Measurements from ENCODE around the gene PLB1.
A peak's percentile ranks its signal among the peaks of the same experiment; 100 is the strongest.

The PLB1 gene

DNA sequence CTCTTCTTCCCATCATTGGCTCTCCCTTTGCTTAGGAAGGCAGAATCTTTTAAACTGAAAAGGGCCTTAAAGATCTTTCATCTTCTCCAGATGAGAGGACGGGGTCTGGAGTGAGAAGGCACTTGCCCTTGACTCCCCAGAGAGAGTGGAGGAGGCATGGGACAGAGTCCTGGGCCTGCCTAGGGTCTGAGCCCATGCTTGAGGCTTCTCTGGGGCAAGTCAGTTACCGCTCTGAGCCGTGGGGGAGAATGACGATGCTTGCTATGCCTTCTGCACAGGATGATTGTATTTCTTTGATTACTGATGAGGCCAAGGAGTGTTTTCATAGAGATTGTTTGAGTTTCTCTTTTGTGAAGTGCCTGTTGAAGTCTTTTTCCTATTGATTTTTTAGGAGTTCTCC, 921 bp downstream of the PLB1 start:
- DNase-seq (ENCODE audit: extremely low read depth in 1 of 2, low read depth in 1 of 2) = no peak

DNA sequence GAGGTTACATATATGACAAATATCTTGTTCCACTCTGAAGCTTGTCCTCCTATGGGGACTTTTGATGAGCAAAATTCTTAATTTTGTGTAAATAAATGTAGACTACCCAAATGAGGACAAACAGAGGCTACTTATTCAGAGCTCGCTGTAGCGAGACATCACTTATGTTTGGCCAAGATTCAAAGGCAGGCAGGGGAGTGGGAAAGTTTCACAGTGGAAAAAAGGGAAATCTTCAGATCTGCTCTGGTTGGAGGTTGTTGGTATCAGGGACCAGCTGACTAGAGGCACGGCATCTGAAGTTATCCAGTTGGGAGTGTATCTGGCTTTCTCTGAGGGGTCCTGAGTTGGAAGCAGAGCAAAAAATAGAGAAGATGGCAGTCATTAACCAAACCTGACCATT, 1.3 kb downstream of the PLB1 start:
- no peak for DNase-seq (ENCODE audit: extremely low read depth in 1 of 2, low read depth in 1 of 2)

DNA sequence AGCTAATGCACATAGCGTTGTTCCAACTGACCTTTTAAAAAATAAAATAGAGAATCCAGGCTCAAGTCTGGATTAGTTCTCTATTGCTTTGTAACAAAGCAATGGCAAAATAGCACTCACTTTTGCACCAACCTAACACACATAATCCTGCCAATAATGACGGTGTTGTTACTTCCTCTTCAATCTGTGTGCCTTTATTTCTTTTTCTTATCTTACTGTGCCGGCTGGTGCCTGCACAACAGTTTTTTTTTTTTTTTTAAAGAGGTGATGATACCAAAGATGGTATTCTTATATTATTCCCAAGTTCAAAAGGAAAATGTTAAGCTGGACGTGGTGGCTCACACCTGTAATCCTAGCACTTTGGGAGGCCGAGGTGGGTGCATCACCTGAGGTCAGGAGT, 3.4 kb downstream of the PLB1 start:
- no peak for DNase-seq (ENCODE audit: extremely low read depth in 1 of 2, low read depth in 1 of 2)

DNA sequence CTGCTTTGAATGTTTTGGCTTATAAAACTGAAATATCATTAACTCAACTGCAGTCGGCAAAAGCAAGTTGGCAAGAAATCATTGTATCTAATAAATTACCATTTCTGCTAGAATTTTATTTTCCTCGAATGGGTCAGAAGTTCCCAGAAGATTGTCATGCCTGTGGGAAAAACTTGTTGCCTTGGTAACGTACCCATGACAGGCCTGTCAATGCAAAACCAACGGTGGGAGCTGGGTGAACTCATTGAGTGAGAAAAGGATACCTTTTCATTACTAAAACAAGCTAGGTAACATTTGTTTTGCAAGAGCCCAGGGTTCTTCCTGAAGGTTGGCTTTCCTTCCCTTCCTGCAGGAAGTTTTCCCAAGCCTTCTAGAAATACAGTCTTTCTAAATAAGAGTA, 9.5 kb downstream of the PLB1 start:
- no peak for DNase-seq (ENCODE audit: extremely low read depth in 1 of 2, low read depth in 1 of 2)

DNA sequence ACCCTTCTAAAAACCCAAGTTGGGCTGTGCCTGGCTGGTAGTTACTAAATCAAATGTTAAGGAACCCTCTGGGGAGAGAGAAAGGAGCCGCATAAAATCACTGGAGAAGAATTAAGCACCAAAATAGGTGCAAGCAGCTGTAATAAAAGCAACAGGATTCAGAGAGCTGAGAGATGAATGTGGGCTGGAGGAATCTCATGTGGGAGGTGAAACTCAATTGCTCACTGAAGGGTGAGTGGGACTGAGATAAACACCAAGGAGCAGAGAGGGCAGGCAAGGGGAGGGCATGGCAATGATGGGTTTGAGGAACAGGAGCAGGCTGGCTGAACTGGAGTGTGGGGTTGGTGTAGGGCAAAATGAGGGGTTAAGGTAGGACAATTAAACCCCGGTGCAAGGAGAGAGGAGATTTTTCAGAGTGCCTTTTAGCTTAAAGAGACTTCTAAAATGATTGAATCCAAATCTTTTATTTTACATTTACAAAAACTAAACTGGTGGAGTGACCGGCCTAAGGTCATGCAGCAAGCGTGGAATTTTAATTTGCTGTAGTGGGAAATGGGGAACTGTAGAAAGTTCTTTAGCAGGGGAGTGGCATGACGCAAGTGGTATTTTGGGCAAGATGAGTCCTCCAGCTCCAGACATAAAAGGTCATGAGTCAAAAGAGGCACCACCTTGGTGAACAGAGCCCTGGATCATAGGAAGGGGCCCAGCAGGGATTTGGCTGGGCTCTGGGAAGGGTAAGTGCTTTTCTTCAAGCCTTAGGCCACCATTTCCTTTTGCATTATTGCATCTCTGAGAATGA, 10.5 kb downstream of the PLB1 start:
- DNase-seq (ENCODE audit: extremely low read depth in 1 of 2, low read depth in 1 of 2) = peak in 1 of 2 donors; percentile 8

DNA sequence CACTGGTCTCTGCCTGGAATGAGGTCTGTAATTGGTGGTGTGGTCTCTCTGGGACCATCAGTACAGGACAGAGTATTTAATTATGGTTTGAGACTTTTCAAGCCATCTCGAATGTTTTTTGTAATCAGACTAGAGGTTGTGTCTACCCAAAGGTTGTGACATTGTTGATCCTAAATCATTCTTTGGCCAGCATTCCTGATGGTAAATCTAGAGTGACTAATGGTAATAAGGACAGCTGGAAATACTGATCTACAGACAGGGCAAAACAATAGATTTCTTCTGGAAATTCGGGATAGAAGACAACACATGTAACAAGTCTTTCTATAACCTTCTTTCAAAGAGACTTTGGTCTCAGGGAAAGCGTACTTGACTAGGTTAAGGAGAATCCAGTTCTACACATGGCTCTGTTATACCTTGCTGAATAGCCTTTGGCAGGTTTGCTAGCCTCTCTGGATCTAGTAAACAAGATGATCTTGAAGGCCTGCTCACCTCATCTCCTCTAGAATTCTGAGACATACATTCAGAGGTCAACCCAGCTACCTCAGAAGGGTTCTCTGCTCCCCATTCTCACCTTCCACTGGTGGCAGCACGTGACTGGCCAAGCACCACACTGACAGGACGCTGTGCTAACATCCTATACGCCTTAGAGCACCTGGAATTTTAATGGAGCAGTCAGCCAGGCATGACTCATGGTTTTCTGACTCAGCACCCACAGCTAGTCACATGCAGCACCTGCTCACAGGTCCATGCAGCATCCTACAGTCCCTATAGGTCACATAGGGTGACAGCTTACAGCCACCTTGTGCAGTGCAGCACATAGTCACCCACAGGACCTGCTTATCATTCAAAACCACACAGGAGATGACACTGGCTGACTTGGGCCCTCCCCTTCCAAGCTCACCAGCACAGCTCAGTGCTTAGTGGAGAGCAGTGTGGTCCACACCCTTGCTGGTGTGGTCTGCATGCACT, 12.2 kb downstream of the PLB1 start:
- peak; percentile 5 to 50 for DNase-seq (ENCODE audit: extremely low read depth in 1 of 2, low read depth in 1 of 2)

DNA sequence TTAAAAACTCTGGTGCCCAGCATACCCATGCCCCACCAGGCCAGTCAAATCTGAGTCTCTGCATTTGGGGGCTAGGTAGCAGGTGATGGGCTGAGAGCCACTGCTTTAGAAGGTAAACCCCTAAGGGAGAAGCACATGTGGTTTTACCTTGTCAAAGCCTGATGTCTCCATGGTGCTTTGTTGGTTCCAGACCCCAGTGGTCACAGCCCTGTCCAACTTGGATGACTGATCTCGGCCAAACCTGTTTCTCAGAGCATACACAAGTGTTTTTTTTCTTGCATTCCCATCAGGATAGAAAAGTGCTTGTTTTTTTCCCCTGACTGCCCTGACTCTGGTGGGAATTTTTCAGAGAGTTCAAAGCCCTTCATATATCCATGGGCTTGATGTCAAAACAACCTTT, 13.5 kb downstream of the PLB1 start:
- DNase-seq (ENCODE audit: extremely low read depth in 1 of 2, low read depth in 1 of 2) = no peak

DNA sequence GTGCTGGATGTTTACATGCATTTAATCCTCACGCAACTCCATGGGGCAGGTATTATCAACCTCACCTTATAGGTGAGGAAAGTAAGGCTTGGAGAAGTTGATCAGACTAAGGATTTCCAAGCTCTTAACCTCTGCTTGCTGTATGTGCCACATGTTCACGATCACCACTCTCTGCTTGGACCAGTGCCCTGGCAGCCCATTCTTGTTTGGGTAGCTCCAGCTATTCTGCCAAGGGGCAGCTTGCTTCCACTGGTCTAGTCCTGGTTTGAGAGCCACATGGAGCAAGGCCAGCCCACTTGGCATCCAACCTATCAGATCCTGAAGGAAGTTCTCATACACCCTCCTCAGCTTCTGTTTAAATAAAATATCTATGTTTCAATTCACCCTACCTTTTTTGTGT, 14.3 kb downstream of the PLB1 start:
- no peak for DNase-seq (ENCODE audit: extremely low read depth in 1 of 2, low read depth in 1 of 2)

DNA sequence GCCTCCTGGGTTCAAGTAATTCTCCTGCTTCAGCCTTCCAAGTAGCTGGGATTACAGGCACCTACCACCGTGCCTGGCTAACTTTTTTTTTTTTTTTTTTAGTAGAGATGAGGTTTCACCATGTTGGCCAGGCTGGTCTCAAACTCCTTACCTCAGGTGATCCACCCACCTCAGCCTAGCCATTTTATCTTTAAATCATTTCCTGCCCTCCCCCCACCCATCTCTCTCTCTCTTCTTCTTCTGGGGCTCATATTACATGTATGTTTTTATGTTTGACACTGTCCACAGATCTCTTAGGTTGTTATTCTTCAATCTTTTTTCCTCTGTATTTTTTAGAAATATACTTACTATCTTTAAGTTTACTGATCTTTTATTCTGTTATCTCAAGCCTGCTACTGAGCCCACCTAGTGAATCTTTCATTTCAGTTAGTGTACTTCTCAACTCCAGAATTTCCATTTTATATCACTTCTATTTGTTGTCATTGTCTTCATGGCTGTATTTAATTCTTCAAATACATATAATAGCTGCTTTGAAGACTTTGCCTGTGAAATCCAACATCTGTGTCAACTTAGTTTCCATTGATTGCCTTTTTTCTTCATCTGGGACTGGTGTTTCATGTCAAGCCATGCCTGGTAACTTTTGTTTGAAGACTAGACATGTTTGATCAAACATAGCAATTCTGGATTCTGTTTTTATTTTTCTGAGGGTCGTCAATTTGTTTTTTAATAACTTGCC, 16.2 kb downstream of the PLB1 start:
- DNase-seq (ENCODE audit: extremely low read depth in 1 of 2, low read depth in 1 of 2) = no peak

DNA sequence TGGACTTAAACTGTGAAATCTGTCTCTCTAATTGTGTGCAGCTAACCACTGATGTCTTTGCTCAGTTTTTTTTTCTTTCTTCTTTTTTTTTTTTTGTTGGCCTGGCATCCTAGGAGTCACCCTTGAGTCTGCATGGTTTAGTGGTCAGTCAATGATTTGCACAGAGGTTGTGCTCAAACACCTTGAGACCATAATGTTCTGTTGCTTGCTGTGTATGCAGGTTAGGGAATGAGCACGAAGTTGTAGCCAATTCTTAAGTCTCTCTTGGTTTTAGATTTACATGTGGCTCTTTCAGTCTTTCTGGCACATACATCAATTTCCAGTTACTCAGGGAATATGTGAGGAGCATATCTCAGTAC, 16.7 kb downstream of the PLB1 start:
- DNase-seq (ENCODE audit: extremely low read depth in 1 of 2, low read depth in 1 of 2) = no peak

DNA sequence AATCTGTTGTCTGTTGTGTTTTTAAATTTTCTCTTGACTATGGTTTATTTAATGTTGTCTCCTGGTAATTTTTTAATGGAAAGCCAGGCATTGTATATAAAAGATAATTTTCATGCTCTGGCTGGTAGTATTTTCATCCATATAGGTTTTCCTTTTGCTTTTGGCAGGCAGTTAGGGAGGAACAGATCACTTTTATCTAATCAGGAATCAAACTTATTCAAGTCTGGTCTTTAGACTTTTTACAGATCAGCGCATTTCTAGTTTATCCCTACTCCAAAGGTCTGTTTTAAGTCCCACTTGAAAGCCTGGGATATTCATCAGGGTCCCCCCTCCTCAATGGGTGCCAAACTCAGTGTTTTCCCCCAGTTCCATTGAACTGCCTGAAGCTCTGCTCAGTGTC, 17.2 kb downstream of the PLB1 start:
- DNase-seq (ENCODE audit: extremely low read depth in 1 of 2, low read depth in 1 of 2) = no peak

DNA sequence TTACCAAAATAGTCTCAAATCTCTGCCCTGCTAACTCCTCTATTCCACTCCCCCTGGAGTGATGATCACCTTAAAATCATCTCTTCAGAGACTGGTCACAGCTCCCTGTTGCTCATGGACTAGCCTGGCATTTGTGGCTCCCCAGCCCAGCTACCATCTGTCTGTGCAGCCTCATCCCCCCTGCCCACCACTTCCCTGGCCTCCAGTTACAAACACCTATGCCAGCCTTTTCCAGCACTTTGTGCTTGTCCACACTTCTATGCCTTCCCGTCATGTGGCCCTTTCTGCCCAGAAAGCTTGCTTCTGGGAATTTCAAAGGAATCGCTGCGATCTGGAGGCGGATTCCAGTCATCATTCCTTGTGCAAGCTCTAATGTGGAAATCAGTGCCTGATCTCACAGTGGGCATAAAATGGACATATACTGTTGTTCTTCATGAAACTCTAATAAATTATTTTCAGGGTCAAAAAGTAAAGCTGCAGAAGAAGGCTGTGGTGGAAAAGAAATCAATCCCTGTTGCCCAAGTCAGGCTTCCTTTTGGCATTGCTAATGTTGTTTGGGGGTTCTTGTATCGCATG, 19.4 kb downstream of the PLB1 start:
- DNase-seq (ENCODE audit: extremely low read depth in 1 of 2, low read depth in 1 of 2) = no peak

DNA sequence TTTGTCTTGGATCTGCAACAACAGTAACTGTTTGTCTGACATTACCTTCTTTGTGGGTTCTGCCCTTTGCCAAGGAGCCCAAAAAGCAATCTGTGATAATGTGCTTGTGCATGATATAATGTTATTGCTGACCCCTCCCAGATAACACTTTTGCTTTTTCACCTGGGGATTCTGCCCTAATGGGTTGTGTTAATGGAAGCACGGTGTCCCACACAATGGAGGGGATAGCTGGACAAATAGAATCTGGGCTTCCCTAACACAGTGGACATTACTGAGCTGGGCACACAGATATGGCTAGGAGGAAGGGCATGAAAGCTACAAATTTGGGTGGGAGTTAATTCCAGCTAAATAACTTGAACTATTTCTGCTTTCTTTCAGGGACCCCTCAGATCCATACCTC, 20.6 kb downstream of the PLB1 start:
- no peak for DNase-seq (ENCODE audit: extremely low read depth in 1 of 2, low read depth in 1 of 2)

DNA sequence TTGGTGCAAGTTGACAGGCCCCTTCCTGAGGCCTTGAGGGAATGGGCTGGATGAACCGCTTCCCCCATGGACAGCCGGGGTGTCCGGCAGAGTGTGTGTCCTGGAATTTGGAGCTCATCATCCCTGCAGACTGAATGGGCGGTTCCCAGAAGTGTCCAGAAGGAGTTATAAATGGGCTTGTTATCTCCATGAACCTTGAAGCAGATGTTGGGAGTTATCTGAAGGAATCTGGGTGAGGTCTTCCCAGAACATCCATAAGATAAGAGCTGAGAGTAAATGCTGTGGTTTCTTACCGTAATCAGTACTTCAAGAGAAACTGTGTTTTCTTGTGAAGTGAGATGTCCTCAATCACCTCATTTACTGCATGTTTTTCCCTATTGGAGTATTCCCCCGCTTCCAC, 21.1 kb downstream of the PLB1 start:
- no peak for DNase-seq (ENCODE audit: extremely low read depth in 1 of 2, low read depth in 1 of 2)

DNA sequence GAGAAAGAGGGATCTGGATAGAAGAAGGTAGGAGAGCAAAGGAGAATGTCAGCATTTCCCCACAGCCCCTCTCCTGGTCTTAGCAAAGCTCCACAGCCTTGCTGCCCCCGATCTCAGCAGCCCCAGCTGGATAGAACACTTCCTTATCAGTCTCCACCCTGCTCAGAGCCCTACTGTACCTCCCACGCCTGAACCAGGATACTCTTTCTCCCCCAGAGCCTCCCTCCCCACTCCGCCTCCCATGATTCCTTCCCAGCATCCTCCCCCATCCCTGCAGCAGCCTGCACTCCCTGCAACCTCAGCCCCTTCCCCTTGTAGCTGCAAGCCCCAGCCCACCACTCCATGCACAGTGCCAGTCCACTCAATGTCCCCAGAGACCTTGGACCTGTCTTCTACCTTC, 25.8 kb downstream of the PLB1 start:
- DNase-seq (ENCODE audit: extremely low read depth in 1 of 2, low read depth in 1 of 2) = no peak

DNA sequence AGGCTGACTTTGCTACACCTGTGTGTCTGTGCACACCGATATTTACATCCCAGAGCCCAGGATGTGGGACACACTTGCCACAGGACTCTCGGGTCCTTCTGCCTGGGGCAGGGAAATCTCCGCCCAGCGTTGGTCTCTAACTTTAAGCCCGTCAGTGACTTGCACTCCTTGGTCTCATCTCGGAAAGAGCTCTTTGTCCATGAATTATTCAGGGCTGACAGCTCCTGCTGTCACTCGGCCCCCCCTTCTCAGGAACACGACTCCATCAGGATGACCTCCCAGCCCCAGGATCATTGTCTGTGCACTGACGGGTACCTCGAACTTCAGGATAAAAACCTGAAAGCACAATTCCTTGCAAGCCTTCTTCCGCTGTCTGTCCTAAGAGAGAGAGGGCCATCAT, 26.6 kb downstream of the PLB1 start:
- DNase-seq (ENCODE audit: extremely low read depth in 1 of 2, low read depth in 1 of 2) = no peak

DNA sequence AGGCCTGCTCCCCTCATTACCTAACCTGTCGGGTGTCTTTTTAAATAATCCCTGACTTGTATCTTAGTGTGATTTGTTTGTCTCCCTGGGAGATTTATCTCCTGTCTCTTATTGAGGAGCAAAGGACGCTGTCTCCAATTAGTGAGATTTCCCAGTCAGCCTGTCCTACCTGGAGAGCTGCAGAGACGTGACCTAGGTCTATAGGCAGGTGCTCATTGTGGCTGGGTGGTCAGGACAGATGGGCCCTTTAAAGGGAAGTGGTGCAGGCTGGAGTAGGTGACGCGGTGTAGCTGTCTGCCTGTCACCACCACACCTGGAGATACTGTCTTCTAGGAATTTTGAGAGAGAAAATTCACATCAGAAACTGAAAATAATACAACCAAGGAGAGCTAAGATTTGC, 28.0 kb downstream of the PLB1 start:
- no peak for DNase-seq (ENCODE audit: extremely low read depth in 1 of 2, low read depth in 1 of 2)

DNA sequence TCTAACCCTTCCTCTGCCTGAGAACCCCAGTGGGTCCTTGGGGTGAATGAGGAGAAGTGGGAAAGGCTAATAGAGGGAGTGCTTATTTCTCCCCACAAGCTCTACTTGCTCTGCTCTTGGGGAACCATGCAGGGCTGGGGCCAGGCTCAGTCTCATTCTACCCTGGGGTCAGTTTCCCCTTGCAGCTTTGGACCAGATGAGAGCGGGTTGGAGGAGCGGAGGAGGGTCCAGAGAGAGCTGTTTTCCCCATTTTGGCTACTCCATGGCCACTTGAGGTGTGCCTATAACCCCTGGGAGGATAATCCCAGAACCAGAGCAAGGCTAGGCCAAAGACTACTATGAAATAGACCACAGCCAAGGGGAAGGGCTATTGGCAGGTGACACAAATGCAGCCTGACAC, 29.6 kb downstream of the PLB1 start:
- DNase-seq (ENCODE audit: extremely low read depth in 1 of 2, low read depth in 1 of 2) = no peak

DNA sequence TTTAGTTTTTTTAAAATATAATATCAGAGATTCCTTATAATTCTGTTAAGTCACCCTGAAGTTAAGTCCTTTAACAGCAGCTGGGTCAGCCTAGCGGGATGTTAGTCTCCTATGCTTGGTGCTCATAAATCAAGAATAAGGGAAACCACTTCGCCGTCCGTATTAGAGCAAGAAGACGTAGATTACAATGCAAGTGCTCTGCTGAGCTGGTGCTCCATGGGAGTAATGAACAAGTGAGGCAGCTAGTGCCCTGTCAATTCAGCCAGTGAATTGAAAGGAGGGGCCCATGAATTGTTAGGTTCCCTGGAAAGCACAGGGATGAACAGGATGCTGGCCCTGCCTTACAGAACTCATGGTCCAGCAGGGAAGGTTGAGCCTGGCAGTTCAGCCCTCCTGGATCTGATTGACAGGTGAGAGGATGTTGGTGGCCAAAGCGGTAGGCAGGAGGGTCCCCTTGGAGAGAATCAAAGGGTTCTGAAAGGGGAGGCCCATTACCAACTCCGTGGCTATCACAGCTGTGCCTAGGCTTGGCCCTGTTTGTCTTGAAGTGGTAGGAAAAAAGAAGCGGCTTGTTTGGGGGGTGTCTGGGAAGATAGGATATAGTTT, 30.8 kb downstream of the PLB1 start:
- DNase-seq (ENCODE audit: extremely low read depth in 1 of 2, low read depth in 1 of 2) = no peak

DNA sequence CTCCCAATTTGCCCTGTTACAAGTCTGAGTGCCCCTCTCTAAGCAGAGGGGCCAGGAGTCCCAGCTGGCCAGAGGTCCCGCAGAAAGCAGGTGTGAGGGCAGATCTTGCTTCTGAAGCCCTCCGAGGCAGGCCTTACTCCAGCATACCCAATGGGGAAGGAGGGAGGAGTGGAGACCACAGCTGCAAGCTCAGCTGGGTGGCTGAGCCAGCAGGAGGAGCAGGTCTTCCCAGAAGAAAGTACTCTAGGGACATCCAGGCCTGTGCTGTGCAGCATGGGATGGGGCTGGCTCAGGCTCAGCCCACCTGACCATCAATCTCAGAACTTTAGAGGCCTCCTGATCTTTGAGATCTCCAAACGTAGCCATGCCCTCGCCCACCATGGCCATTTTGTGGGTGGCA, 31.3 kb downstream of the PLB1 start:
- no peak for DNase-seq (ENCODE audit: extremely low read depth in 1 of 2, low read depth in 1 of 2)

DNA sequence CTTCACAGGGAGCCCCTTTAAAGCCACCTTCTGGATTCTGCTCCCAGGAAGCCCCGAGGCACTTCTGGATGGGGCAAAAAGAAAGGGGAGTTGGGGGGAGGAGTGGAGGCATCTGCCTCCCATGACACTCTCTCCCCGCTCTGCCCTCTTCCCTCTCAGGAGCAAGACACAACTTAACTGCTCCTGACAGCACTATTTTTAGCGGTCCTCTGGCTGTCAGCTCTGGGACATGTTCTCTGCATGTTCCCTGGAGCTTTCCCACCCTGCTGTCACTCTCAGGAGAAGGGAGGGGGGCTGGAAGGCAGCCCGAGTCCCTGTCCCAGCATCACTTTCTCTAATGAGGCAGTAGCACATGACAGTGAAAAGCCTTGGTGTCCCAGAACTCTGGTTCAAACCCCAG, 32.3 kb downstream of the PLB1 start:
- DNase-seq (ENCODE audit: extremely low read depth in 1 of 2, low read depth in 1 of 2) = no peak

All from stimulated activated CD8-positive, alpha-beta memory T cell treated with anti-CD3 and anti-CD28 coated beads, Interleukin-7, amount 100 ng/mL, for 48 hours (primary cell).